ENCODE data around the gene PEMT.

GRCh38 chr17:17491546-17491988, 99.9 kb downstream of the PEMT start:
- no peak for TF ChIP-seq CTCF (IDR thresholded peaks at IDR 0.05; ENCODE audit: low read length)
- no peak for TF ChIP-seq EZH2phosphoT487 (IDR thresholded peaks at IDR 0.05; ENCODE audit: low read length)

All from MM.1S (cell line).